Thyroid gland (tissue), 4 donors: ENCODE data around the gene ATRNL1. TPM values are rescaled to one million over a fixed set of nuclear protein-coding genes. Genes with fewer than 3 reads are reported as not detected.

ENCODE experiments used
- DNase-seq, 2 donors: peaks; one replicate each; pipeline ENCODE4 v3.0.0-alpha.2; 2019
- H3K27ac ChIP-seq, 3 donors: fragments of 200-600 bp; sonication (generic); 1 replicate in 2 of 3; 2 replicates in 1 of 3; pipeline ENCODE4 v1.5.1; 2016 to 2019; ENCODE audit warnings: mild to moderate bottlenecking in 1 of 3, moderate library complexity in 1 of 3
- H3K27me3 ChIP-seq: fragments of 200-600 bp; sonication (generic); one replicate; pipeline ENCODE4 v1.5.1; 2019
- H3K36me3 ChIP-seq, 2 donors: fragments of 200-600 bp; sonication (generic); one replicate each; pipeline ENCODE4 v1.5.1; 2016 to 2019
- H3K4me1 ChIP-seq, 2 donors: fragments of 200-600 bp; sonication (generic); one replicate each; pipeline ENCODE4 v1.5.1; 2017 to 2019
- H3K4me3 ChIP-seq, 3 donors: fragments of 200-600 bp; sonication (generic); replicated peaks in 1 of 3; 1 replicate in 2 of 3; 2 replicates in 1 of 3; pipeline ENCODE4 v1.5.1; 2016; ENCODE audit warnings: mild to moderate bottlenecking in 1 of 3
- H3K9me3 ChIP-seq: fragments of 200-600 bp; sonication (generic); one replicate; pipeline ENCODE4 v1.5.1; 2017
- CTCF ChIP-seq, 6 experiments: fragments of 200-600 bp in 3 of 6; fragments of 450-650 bp in 3 of 6; sonication (generic) in 3 of 6; IDR thresholded peaks; one replicate each; pipeline ENCODE4 v1.5.1; 2016 to 2019; ENCODE audit warnings: antibody characterized with exemption in 6 of 6, mild to moderate bottlenecking in 2 of 6, inconsistent platforms in 1 of 6, moderate library complexity in 1 of 6
- POLR2A ChIP-seq, 2 donors: fragments of 450-650 bp; IDR thresholded peaks; one replicate each; pipeline ENCODE4 v1.6.1; 2017; ENCODE audit warnings: antibody characterized with exemption in 2 of 2, mild to moderate bottlenecking in 2 of 2, moderate library complexity in 1 of 2
- WGBS, 2 donors: methylation state at CpG; one replicate each; pipeline ENCODE4 v1.1.5; 2017; 5-methylcytosine and 5-hydroxymethylcytosine counted together
- intact Hi-C: fragments of 100-400 bp; cut with DNase I; formaldehyde crosslinking; loops from one replicate; pipeline ENCODE4 v1.15.1; 2023
- total RNA-seq, 4 donors: library from RNA; depleted of rRNA; stranded (reverse); fragments of >200 nt; gene quantifications; one replicate each; pipeline ENCODE4 v1.2.3, GENCODE V29; 2016

ATRNL1 gene
- total RNA-seq = 1 to 10 TPM; 2.3 to 6.3 (median 3.8) TPM

- intact Hi-C loops = no loop called here
- WGBS, 2 donors = 1 to 3% methylated on average over 14 to 26 of the region's 70 CpGs
- peak; percentile 17 to 28 for DNase-seq
Measured at GRCh38 chr10:115093286-115093775, at the start of gene ATRNL1. Gene ATRNL1 (plus strand): TSS chr10:115093365. CDS start chr10:115093751, 386 bp downstream.

GRCh38 chr10:115043719-115044118, 49.4 kb upstream of the ATRNL1 start:
- no peak overlapping the region for H3K4me3 ChIP-seq
- no peaks in the 10 kb centered on the region for H3K9me3 ChIP-seq
- intact Hi-C loops = no loop called here
- H3K27ac ChIP-seq = no peak overlapping the region
- WGBS, 2 donors = 76 to 94% methylated on average over 4 of the region's 4 CpGs
- no peaks in the 10 kb centered on the region for H3K4me1 ChIP-seq
- no peaks in the 10 kb centered on the region for H3K27me3 ChIP-seq
- no peak for TF ChIP-seq CTCF (IDR thresholded peaks at IDR 0.05)
- no peak for TF ChIP-seq POLR2A (IDR thresholded peaks at IDR 0.05)
- no peak for DNase-seq
- no peaks in the 10 kb centered on the region for H3K36me3 ChIP-seq

More at GRCh38 chr10:115093286-115093775, at the start of gene ATRNL1:
- no peak within 1 kb of the TSS for H3K27ac ChIP-seq
- H3K4me1 ChIP-seq = peaks cover 0 to 6% of the 10 kb centered on the region in 2 donors
- H3K36me3 ChIP-seq = no peaks in the 10 kb centered on the region
- H3K9me3 ChIP-seq = no peaks in the 10 kb centered on the region
- no peaks in the 10 kb centered on the region for H3K27me3 ChIP-seq
- no peak for TF ChIP-seq POLR2A (IDR thresholded peaks at IDR 0.05)
- TF ChIP-seq CTCF (IDR thresholded peaks at IDR 0.05) = no peak
- H3K4me3 ChIP-seq = peak within 1 kb of the TSS; percentile 39 to 53 (median 49)

- no peaks in the 10 kb centered on the region for H3K4me1 ChIP-seq
- intact Hi-C loops = no loop called here
- H3K9me3 ChIP-seq = no peaks in the 10 kb centered on the region
- WGBS, 2 donors = 86% methylated on average over 1 of the region's 1 CpG
- H3K4me3 ChIP-seq = no peak overlapping the region
- no peaks in the 10 kb centered on the region for H3K27me3 ChIP-seq
- no peaks in the 10 kb centered on the region for H3K36me3 ChIP-seq
- no peak for DNase-seq
- TF ChIP-seq POLR2A (IDR thresholded peaks at IDR 0.05) (no peak), CTCF (IDR thresholded peaks at IDR 0.05) (no peak)
- no peak overlapping the region for H3K27ac ChIP-seq
Measured at GRCh38 chr10:115044891-115045290, 48.3 kb upstream of the ATRNL1 start.

GRCh38 chr10:115045499-115045898, 47.7 kb upstream of the ATRNL1 start:
- intact Hi-C loops = no loop called here
- WGBS, 2 donors = 75 to 81% methylated on average over 1 of the region's 1 CpG
- H3K36me3 ChIP-seq = no peaks in the 10 kb centered on the region
- TF ChIP-seq POLR2A (IDR thresholded peaks at IDR 0.05) (no peak), CTCF (IDR thresholded peaks at IDR 0.05) (no peak)
- H3K9me3 ChIP-seq = no peaks in the 10 kb centered on the region
- no peaks in the 10 kb centered on the region for H3K4me1 ChIP-seq
- no peak overlapping the region for H3K4me3 ChIP-seq
- no peak for DNase-seq
- no peaks in the 10 kb centered on the region for H3K27me3 ChIP-seq
- H3K27ac ChIP-seq = no peak overlapping the region

- H3K9me3 ChIP-seq = no peaks in the 10 kb centered on the region
- TF ChIP-seq POLR2A (IDR thresholded peaks at IDR 0.05) (no peak), CTCF (IDR thresholded peaks at IDR 0.05) (no peak)
- DNase-seq = no peak
- no peak overlapping the region for H3K27ac ChIP-seq
- intact Hi-C loops = no loop called here
- no peaks in the 10 kb centered on the region for H3K36me3 ChIP-seq
- 59% methylated on average over 1 of the region's 1 CpG for WGBS, 2 donors
- H3K4me3 ChIP-seq = no peak overlapping the region
- no peaks in the 10 kb centered on the region for H3K4me1 ChIP-seq
- H3K27me3 ChIP-seq = no peaks in the 10 kb centered on the region
Measured at GRCh38 chr10:115046686-115047236, 46.4 kb upstream of the ATRNL1 start.
